A549 (cell line): ENCODE data around the gene PYGO2. TPM values are rescaled to one million over a fixed set of nuclear protein-coding genes. Genes with fewer than 3 reads are reported as not detected.

ENCODE experiments used
- ATAC-seq, 2 experiments: fragments of 200-7000 bp in 1 of 2; fragments of >200 bp in 1 of 2; cut with Nextera tagmentation in 1 of 2; cut with Tn5 transposase in 1 of 2; 3 replicates each; pipeline versions ENCODE4 v1.8.0 to v1.9.1; 2018 to 2020; ENCODE audit warnings: mild to moderate bottlenecking in 1 of 2, moderate library complexity in 1 of 2
- CTCF ChIA-PET: fragments of 300-600 bp; sonication (Branson Sonifier 250); formaldehyde crosslinking; extraction: SDS; loops from one replicate; lab custom pipeline; 2021; ENCODE audit warnings: antibody characterized with exemption, inconsistent platforms; lab: Yijun Ruan, JAX
- POLR2A ChIA-PET: fragments of 350-600 bp; formaldehyde crosslinking; extraction: SDS; loops from one replicate; lab custom pipeline; 2021; ENCODE audit warnings: antibody characterized with exemption, inconsistent platforms; lab: Yijun Ruan, JAX
- DNase-seq, 2 experiments: peaks; one replicate each; pipeline versions ENCODE4 v3.0.0 to v3.0.0-alpha.2; 2011 to 2016; ENCODE audit warnings: low read depth in 1 of 2, low spot score in 1 of 2
- FAIRE-seq: peaks from 2 replicates; lab custom pipeline; 2011; peaks lifted over from hg19 to GRCh38; lab: Jason Lieb, UNC
- H3K27ac ChIP-seq, 2 experiments: fragments of >200 bp; sonication (Bioruptor Twin); formaldehyde crosslinking; 3 replicates each; pipeline ENCODE4 v1.5.1; 2016 to 2017
- H3K4me1 ChIP-seq: fragments of >200 bp; sonication (Bioruptor Twin); formaldehyde crosslinking; 3 replicates; pipeline ENCODE4 v1.6.1; 2016
- H3K4me2 ChIP-seq: fragments of >200 bp; sonication (Bioruptor Twin); formaldehyde crosslinking; 3 replicates; pipeline ENCODE4 v1.6.1; 2016
- H3K4me3 ChIP-seq: fragments of >200 bp; sonication (Bioruptor Twin); formaldehyde crosslinking; 3 replicates; pipeline ENCODE4 v1.5.1; 2016
- H3K9me3 ChIP-seq: fragments of >200 bp; sonication (Bioruptor Twin); formaldehyde crosslinking; 3 replicates; pipeline ENCODE4 v1.6.1; 2016
- CBX2 ChIP-seq: fragments of 200-600 bp; sonication (generic); IDR thresholded peaks from 2 replicates; pipeline ENCODE4 v1.6.1; 2016; ENCODE audit warnings: low read depth, mild to moderate bottlenecking, borderline replicate concordance
- CHD2 ChIP-seq: fragments of 150-350 bp; IDR thresholded peaks from 2 replicates; pipeline ENCODE4 v1.6.1; 2014; ENCODE audit warnings: low read length; ENCODE audit not compliant: partially characterized antibody
- CHD4 ChIP-seq: fragments of 200-600 bp; sonication (generic); IDR thresholded peaks from 2 replicates; pipeline ENCODE4 v1.6.1; 2016; ENCODE audit warnings: antibody characterized with exemption, mild to moderate bottlenecking, borderline replicate concordance
- EP300 ChIP-seq, 2 experiments: fragments of >200 bp; sonication (Bioruptor Twin); formaldehyde crosslinking; IDR thresholded peaks; 2 replicates in 1 of 2; 3 replicates in 1 of 2; pipeline ENCODE4 v1.6.1; 2016 to 2017
- ESRRA ChIP-seq: fragments of 150-350 bp; IDR thresholded peaks from 2 replicates; pipeline ENCODE4 v1.6.1; 2014; ENCODE audit warnings: mild to moderate bottlenecking, low read length, borderline replicate concordance
- FOSB ChIP-seq: fragments of 250-450 bp; sonication (Bioruptor Pico); IDR thresholded peaks from 2 replicates; pipeline ENCODE4 v1.5.0; 2020; ENCODE audit warnings: mild to moderate bottlenecking, moderate library complexity
- FOXS1 ChIP-seq: fragments of 250-450 bp; sonication (Bioruptor Pico); IDR thresholded peaks from 2 replicates; pipeline ENCODE4 v1.5.0; 2020; ENCODE audit warnings: mild to moderate bottlenecking, moderate library complexity
- HDAC2 ChIP-seq: fragments of 200-600 bp; sonication (generic); IDR thresholded peaks from 2 replicates; pipeline ENCODE4 v1.6.1; 2016
- HEYL ChIP-seq: fragments of 250-450 bp; sonication (Bioruptor Pico); IDR thresholded peaks from 2 replicates; pipeline ENCODE4 v1.8.0; 2021; ENCODE audit warnings: mild to moderate bottlenecking, moderate library complexity
- HOXB13 ChIP-seq: fragments of 250-450 bp; sonication (Bioruptor Pico); IDR thresholded peaks from 2 replicates; pipeline ENCODE4 v1.5.0; 2020; ENCODE audit warnings: low read depth, mild to moderate bottlenecking, moderate library complexity
- HOXB5 ChIP-seq: fragments of 250-450 bp; sonication (Bioruptor Pico); IDR thresholded peaks from 2 replicates; pipeline ENCODE4 v1.5.0; 2020; ENCODE audit warnings: mild to moderate bottlenecking, moderate library complexity
- JUN ChIP-seq, 2 experiments: fragments of >200 bp; sonication (Bioruptor Twin); formaldehyde crosslinking; IDR thresholded peaks; 2 replicates in 1 of 2; 3 replicates in 1 of 2; pipeline ENCODE4 v1.6.1; 2016 to 2017
- JUNB ChIP-seq: fragments of >200 bp; sonication (Bioruptor Twin); formaldehyde crosslinking; IDR thresholded peaks from 2 replicates; pipeline ENCODE4 v1.6.1; 2016
- KDM5A ChIP-seq: fragments of 200-600 bp; sonication (generic); IDR thresholded peaks from 2 replicates; pipeline ENCODE4 v1.6.1; 2016; ENCODE audit warnings: antibody characterized with exemption, mild to moderate bottlenecking
- MYC ChIP-seq: IDR thresholded peaks from 2 replicates; pipeline ENCODE4 v1.6.1; 2012; ENCODE audit warnings: mild to moderate bottlenecking, inconsistent platforms, low read length, improper control_type of control experiment, borderline replicate concordance
- NFE2L2 ChIP-seq: fragments of 150-350 bp; conservative IDR thresholded peaks from 2 replicates; pipeline ENCODE4 v1.6.1; 2014; ENCODE audit warnings: low read length
- NPAS2 ChIP-seq: fragments of 250-450 bp; sonication (Bioruptor Pico); IDR thresholded peaks from 2 replicates; pipeline ENCODE4 v1.8.0; 2022; ENCODE audit warnings: mild to moderate bottlenecking, moderate library complexity, borderline replicate concordance
- NR3C1 ChIP-seq: fragments of >200 bp; sonication (Bioruptor Twin); formaldehyde crosslinking; IDR thresholded peaks from 3 replicates; pipeline ENCODE4 v1.6.1; 2017
- PHF8 ChIP-seq: fragments of 200-600 bp; sonication (generic); IDR thresholded peaks from 2 replicates; pipeline ENCODE4 v1.6.1; 2016; ENCODE audit warnings: low read depth, mild to moderate bottlenecking, antibody characterized with exemption, moderate library complexity, borderline replicate concordance
- RAD21 ChIP-seq, 2 experiments: fragments of >200 bp in 1 of 2; sonication (Bioruptor Twin) in 1 of 2; formaldehyde crosslinking in 1 of 2; IDR thresholded peaks in 1 of 2; conservative IDR thresholded peaks in 1 of 2; 2 replicates in 1 of 2; 3 replicates in 1 of 2; pipeline ENCODE4 v1.6.1; 2012 to 2018; ENCODE audit warnings: inconsistent platforms in 1 of 2
- REST ChIP-seq: fragments of 200-600 bp; sonication (generic); IDR thresholded peaks from 2 replicates; pipeline ENCODE4 v1.6.1; 2016; ENCODE audit warnings: antibody characterized with exemption, mild to moderate bottlenecking, moderate library complexity
- RNF2 ChIP-seq: fragments of 200-600 bp; sonication (generic); IDR thresholded peaks from 2 replicates; pipeline ENCODE4 v1.6.1; 2016; ENCODE audit warnings: low read depth, mild to moderate bottlenecking, antibody characterized with exemption, moderate library complexity, borderline replicate concordance
- SMC3 ChIP-seq: fragments of >200 bp; sonication (Bioruptor Twin); formaldehyde crosslinking; IDR thresholded peaks from 3 replicates; pipeline ENCODE4 v1.6.1; 2018; ENCODE audit warnings: inconsistent platforms
- ZC3H11A ChIP-seq: fragments of 450-650 bp; IDR thresholded peaks from 2 replicates; pipeline ENCODE4 v1.6.1; 2014; ENCODE audit warnings: antibody characterized with exemption, mild to moderate bottlenecking
- ZNF302 ChIP-seq: fragments of 250-450 bp; sonication (Bioruptor Pico); IDR thresholded peaks from 2 replicates; pipeline ENCODE4 v1.9.0; 2021; ENCODE audit warnings: inconsistent platforms, mild to moderate bottlenecking, moderate library complexity
- WGBS: methylation state at CpG from one replicate; pipeline ENCODE4 v1.1.6; 2017; ENCODE audit errors: missing lambda C conversion rate; 5-methylcytosine and 5-hydroxymethylcytosine counted together
- polyA plus RNA-seq, 4 experiments: library from polyadenylated mRNA; depleted of rRNA in 3 of 4; stranded (reverse); fragments of >200 nt; fragmentation: RNase III in 1 of 4; extraction: RNeasy Plus Mini Kit Qiagen cat#74134 plus additional on column Dnase treatment in 1 of 4; gene quantifications; 2 replicates in 3 of 4; 3 replicates in 1 of 4; pipeline ENCODE4 v1.2.3, GENCODE V29; 2011 to 2017
- TF ChIP-seq, protein P1 (sequence below): IDR thresholded peaks from 2 replicates; pipeline ENCODE4 v1.6.1; 2012
- TF ChIP-seq, protein P2 (sequence below): fragments of 450-650 bp; IDR thresholded peaks from 2 replicates; pipeline ENCODE4 v1.6.1; 2014; ENCODE audit warnings: antibody characterized with exemption

Gene PYGO2
- polyA plus RNA-seq, 2 of the 4 experiments (the other 2 are of a cell fraction) = 18.3 to 24.6 TPM

DNA sequence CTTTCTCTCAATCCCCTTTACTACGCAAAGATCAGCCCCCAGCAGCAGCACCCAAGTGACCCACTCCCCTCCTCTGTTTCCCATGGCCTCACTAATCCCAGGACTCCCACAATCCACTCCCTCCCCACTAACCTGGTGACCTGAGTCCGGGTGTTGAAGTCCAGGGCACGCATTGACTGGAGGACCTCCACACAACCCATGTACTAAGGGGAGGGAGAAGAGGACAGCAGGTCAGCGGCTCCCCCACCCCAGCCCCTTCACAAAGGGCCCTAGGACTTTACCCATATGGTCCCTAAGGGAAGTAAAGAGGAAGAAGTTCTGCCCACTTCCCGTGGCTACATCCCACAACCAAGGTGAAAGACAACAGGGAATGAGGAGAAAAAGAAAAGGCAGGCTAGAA is 7.7 kb upstream of the PYGO2 start:
- DNase-seq = no peak
- peaks cover 41% of the 10 kb centered on the region for H3K4me1 ChIP-seq

DNA sequence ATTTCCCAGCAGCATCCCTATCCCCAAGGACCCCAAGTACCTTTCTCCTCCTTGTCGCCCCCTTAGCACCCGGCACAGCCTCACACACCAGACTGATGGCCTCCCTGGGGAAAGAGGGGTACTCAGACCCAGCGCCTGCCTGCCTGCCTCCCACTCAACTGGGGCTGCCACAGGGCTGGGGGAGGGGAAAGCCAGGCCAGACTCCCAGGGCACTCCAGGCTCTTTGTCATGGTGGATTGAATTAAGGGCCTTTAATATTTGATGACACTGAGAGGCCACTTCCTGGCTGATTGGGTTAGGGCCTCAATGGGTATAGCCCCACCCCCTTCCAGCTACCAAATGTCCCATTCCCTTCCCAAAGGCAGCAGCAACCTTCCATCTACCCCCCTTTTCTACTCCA is 7.1 kb upstream of the PYGO2 start:
- 100% methylated on average over 1 of the region's 3 CpGs for WGBS
- ChIA-PET POLR2A (no interaction called here), CTCF (no interaction called here)
- ATAC-seq (no peak), FAIRE-seq (no peak), DNase-seq (no peak)
- H3K27ac ChIP-seq = peak overlapping the region; percentile 98 to 100
- peak overlapping the region; percentile 99 for H3K4me2 ChIP-seq
- peaks cover 41% of the 10 kb centered on the region for H3K4me1 ChIP-seq
- TF ChIP-seq HOXB5 (no peak), PHF8 (no peak), HEYL (CRISPR knock-in tag) (no peak), HOXB13 (CRISPR knock-in tag) (no peak), RNF2 (no peak), NPAS2 (CRISPR knock-in tag) (no peak), NFE2L2 (no peak), REST (no peak), NR3C1 (no peak), HDAC2 (no peak), FOXS1 (CRISPR knock-in tag) (no peak), MYC (no peak), JUNB (no peak), SMC3 (no peak)
- peak overlapping the region; percentile 65 for H3K4me3 ChIP-seq
- H3K9me3 ChIP-seq = no peaks in the 10 kb centered on the region

More for the DNA sequence above, 7.7 kb upstream of the PYGO2 start:
- ATAC-seq (no peak), FAIRE-seq (no peak)
- Histone ChIP-seq H3K4me2 (peak overlapping the region; percentile 99), H3K4me3 (peak overlapping the region; percentile 65)
- TF ChIP-seq HDAC2 (no peak), EP300 (IDR thresholded peaks at IDR 0.05) (no peak), RAD21 (conservative IDR thresholded peaks at IDR 0.05 in 1 of 2, IDR thresholded peaks at IDR 0.05 in 1 of 2) (no peak), MYC (no peak), SMC3 (no peak), JUNB (no peak), KDM5A (no peak), CBX2 (no peak), ESRRA (no peak), ZC3H11A (no peak), ZNF302 (no peak), CHD4 (no peak), JUN (IDR thresholded peaks at IDR 0.05) (no peak), FOSB (no peak), CHD2 (no peak)
- TF ChIP-seq, protein P1, sequence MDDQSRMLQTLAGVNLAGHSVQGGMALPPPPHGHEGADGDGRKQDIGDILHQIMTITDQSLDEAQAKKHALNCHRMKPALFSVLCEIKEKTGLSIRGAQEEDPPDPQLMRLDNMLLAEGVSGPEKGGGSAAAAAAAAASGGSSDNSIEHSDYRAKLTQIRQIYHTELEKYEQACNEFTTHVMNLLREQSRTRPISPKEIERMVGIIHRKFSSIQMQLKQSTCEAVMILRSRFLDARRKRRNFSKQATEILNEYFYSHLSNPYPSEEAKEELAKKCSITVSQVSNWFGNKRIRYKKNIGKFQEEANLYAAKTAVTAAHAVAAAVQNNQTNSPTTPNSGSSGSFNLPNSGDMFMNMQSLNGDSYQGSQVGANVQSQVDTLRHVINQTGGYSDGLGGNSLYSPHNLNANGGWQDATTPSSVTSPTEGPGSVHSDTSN = no peak
- TF ChIP-seq, protein P2, sequence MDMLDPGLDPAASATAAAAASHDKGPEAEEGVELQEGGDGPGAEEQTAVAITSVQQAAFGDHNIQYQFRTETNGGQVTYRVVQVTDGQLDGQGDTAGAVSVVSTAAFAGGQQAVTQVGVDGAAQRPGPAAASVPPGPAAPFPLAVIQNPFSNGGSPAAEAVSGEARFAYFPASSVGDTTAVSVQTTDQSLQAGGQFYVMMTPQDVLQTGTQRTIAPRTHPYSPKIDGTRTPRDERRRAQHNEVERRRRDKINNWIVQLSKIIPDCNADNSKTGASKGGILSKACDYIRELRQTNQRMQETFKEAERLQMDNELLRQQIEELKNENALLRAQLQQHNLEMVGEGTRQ = no peak
- TF ChIP-seq, all 56 proteins: peak for 0
- 27% methylated on average over 4 of the region's 5 CpGs for WGBS
- H3K27ac ChIP-seq = peak overlapping the region; percentile 98 to 100
- ChIA-PET POLR2A (interaction anchor here (0.9 to 2.2 kb wide), 3 partner anchors 33 to 88 kb away, joined by 3 to 11 read pairs (median 7); partner anchors contain the start of gene PMVK), CTCF (no interaction called here)
- no peaks in the 10 kb centered on the region for H3K9me3 ChIP-seq
